OCI-LY1 (cell line): ENCODE measurements around the gene MGME1.

Experiments used
- H2AFZ ChIP-seq: fragments of 200-600 bp; sonication (generic), shearing (Covaris generic); 2 replicates; pipeline ENCODE4 v1.6.0; 2014; ENCODE audit warnings: antibody characterized with exemption, mild to moderate bottlenecking, low read length
- H3F3A ChIP-seq: fragments of 200-600 bp; sonication (generic), shearing (Covaris generic); 2 replicates; pipeline ENCODE4 v1.6.0; 2014; ENCODE audit warnings: mild to moderate bottlenecking, antibody characterized with exemption, low read length, moderate library complexity; ENCODE audit not compliant: insufficient read depth
- H3K27ac ChIP-seq: fragments of 200-600 bp; sonication (generic); 2 replicates; pipeline ENCODE4 v1.5.1; 2014; ENCODE audit warnings: low read length, mixed run types, mild to moderate bottlenecking, low read depth; ENCODE audit not compliant: poor library complexity, severe bottlenecking
- H3K27me3 ChIP-seq: fragments of 200-600 bp; sonication (generic); 2 replicates; pipeline ENCODE4 v1.6.0; 2014; ENCODE audit warnings: antibody characterized with exemption, mild to moderate bottlenecking, low read length, moderate library complexity; ENCODE audit not compliant: insufficient read depth
- H3K36me3 ChIP-seq: fragments of 200-600 bp; sonication (generic); 2 replicates; pipeline ENCODE4 v1.6.1; 2014; ENCODE audit warnings: mild to moderate bottlenecking, antibody characterized with exemption, low read length, moderate library complexity, mixed read lengths; ENCODE audit not compliant: insufficient read depth
- H3K4me1 ChIP-seq: fragments of 200-600 bp; sonication (generic); 2 replicates; pipeline ENCODE4 v1.5.1; 2014; ENCODE audit warnings: mild to moderate bottlenecking, low read length, moderate library complexity; ENCODE audit not compliant: insufficient read depth, severe bottlenecking
- H3K4me2 ChIP-seq: fragments of 200-600 bp; sonication (generic), shearing (Covaris generic); 2 replicates; pipeline ENCODE4 v1.6.1; 2014; ENCODE audit warnings: low read length
- H3K4me3 ChIP-seq: fragments of 200-600 bp; sonication (generic); 2 replicates; pipeline ENCODE4 v1.5.1; 2014; ENCODE audit warnings: low read length, low read depth, mild to moderate bottlenecking, mixed read lengths; ENCODE audit not compliant: poor library complexity, severe bottlenecking
- H3K79me2 ChIP-seq: fragments of 200-600 bp; shearing (Covaris generic); 2 replicates; pipeline ENCODE4 v1.6.1; 2016; ENCODE audit warnings: mixed run types, low read length, mixed read lengths; ENCODE audit not compliant: insufficient read depth
- H3K9ac ChIP-seq: fragments of 200-600 bp; sonication (generic), shearing (Covaris generic); 2 replicates; pipeline ENCODE4 v1.6.1; 2014; ENCODE audit warnings: mild to moderate bottlenecking, low read length, mixed read lengths
- H3K9me2 ChIP-seq: fragments of 200-600 bp; sonication (generic), shearing (Covaris generic); 2 replicates; pipeline ENCODE4 v1.6.1; 2014; ENCODE audit warnings: low read depth, mild to moderate bottlenecking, low read length, mixed read lengths
- H3K9me3 ChIP-seq: fragments of 200-600 bp; shearing (Covaris generic); 2 replicates; pipeline ENCODE4 v1.6.1; 2014; ENCODE audit warnings: low read length, mixed read lengths
- H4K20me1 ChIP-seq: fragments of 200-600 bp; sonication (generic), shearing (Covaris generic); 2 replicates; pipeline ENCODE4 v1.6.0; 2016; ENCODE audit warnings: mild to moderate bottlenecking, low read length; ENCODE audit not compliant: insufficient read depth
- EZH2 ChIP-seq: fragments of 200-600 bp; sonication (generic), shearing (Covaris generic); IDR thresholded peaks from 2 replicates; pipeline ENCODE4 v1.8.0; 2017; ENCODE audit warnings: borderline replicate concordance, mixed run types, mild to moderate bottlenecking, antibody characterized with exemption, low read length, moderate library complexity, mixed read lengths
- TF ChIP-seq, protein P1 (sequence below): fragments of 200-600 bp; sonication (generic), shearing (Covaris generic); IDR thresholded peaks from 2 replicates; pipeline ENCODE4 v1.5.1; 2017; ENCODE audit warnings: mild to moderate bottlenecking, antibody characterized with exemption, low read length, moderate library complexity, mixed read lengths

Gene MGME1

GRCh38 chr20:17951323-17951722 lies 17.5 kb upstream of the MGME1 start:
- H3K36me3 ChIP-seq, result peaks cover 100% of the 10 kb centered on the region
- H2AFZ ChIP-seq, result no peak overlapping the region
- H4K20me1 ChIP-seq, result no peaks in the 10 kb centered on the region; the same call in 1 of the 2 replicates
- no peak overlapping the region for H3K27ac ChIP-seq
- TF ChIP-seq EZH2, result no peak
- TF ChIP-seq, protein P1, sequence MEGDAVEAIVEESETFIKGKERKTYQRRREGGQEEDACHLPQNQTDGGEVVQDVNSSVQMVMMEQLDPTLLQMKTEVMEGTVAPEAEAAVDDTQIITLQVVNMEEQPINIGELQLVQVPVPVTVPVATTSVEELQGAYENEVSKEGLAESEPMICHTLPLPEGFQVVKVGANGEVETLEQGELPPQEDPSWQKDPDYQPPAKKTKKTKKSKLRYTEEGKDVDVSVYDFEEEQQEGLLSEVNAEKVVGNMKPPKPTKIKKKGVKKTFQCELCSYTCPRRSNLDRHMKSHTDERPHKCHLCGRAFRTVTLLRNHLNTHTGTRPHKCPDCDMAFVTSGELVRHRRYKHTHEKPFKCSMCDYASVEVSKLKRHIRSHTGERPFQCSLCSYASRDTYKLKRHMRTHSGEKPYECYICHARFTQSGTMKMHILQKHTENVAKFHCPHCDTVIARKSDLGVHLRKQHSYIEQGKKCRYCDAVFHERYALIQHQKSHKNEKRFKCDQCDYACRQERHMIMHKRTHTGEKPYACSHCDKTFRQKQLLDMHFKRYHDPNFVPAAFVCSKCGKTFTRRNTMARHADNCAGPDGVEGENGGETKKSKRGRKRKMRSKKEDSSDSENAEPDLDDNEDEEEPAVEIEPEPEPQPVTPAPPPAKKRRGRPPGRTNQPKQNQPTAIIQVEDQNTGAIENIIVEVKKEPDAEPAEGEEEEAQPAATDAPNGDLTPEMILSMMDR, result no peak
- H3K9me3 ChIP-seq, result no peaks in the 10 kb centered on the region
- H3K27me3 ChIP-seq, result no peaks in the 10 kb centered on the region
- no peak overlapping the region for H3K4me2 ChIP-seq
- no peak overlapping the region for H3K4me3 ChIP-seq
- H3K79me2 ChIP-seq, result peaks cover 29% of the 10 kb centered on the region
- no peaks in the 10 kb centered on the region for H3K9me2 ChIP-seq
- peaks cover 12% of the 10 kb centered on the region for H3K4me1 ChIP-seq
- H3F3A ChIP-seq, result no peaks in the 10 kb centered on the region
- no peak overlapping the region for H3K9ac ChIP-seq

GRCh38 chr20:17952692-17953684 lies 15.8 kb upstream of the MGME1 start:
- H3K9me3 ChIP-seq, result no peaks in the 10 kb centered on the region

DNA sequence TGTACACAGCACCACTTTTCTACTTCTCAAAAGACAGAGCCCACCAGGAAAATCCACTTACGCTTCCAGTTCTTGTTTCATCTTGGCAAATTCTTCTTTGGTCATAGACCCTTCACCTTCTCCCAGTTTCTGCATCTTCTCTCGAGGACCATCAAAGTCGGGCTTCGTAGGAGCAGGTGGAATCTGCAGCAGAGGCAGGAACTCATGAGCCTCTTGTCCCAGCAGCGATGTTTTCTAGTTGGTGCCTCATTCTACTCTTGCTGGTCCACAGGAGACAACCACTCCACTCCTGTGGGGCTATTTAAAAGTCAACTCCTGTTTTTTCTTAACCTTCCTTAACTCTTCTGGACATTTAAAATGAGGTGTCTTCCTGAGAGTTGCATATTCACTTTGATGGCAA lies 14.9 kb upstream of the MGME1 start:
- Histone ChIP-seq H3K9me3 (no peaks in the 10 kb centered on the region), H3F3A (no peaks in the 10 kb centered on the region), H3K36me3 (peaks cover 99% of the 10 kb centered on the region), H3K27me3 (no peaks in the 10 kb centered on the region), H2AFZ (no peak overlapping the region), H3K4me2 (no peak overlapping the region), H3K9me2 (no peaks in the 10 kb centered on the region), H3K79me2 (peaks cover 55% of the 10 kb centered on the region), H3K4me3 (no peak overlapping the region), H3K9ac (no peak overlapping the region), H4K20me1 (peaks cover 3% of the 10 kb centered on the region; the same call in 1 of the 2 replicates), H3K4me1 (peaks cover 32% of the 10 kb centered on the region), H3K27ac (no peak overlapping the region)
- TF ChIP-seq EZH2, result no peak
- TF ChIP-seq, protein P1, result no peak

More at GRCh38 chr20:17952692-17953684, 15.8 kb upstream of the MGME1 start:
- peaks cover 23% of the 10 kb centered on the region for H3K4me1 ChIP-seq
- no peak overlapping the region for H2AFZ ChIP-seq
- no peak overlapping the region for H3K4me3 ChIP-seq
- H3K9ac ChIP-seq, result no peak overlapping the region
- TF ChIP-seq, protein P1, result no peak
- TF ChIP-seq EZH2, result no peak
- H3F3A ChIP-seq, result no peaks in the 10 kb centered on the region
- no peaks in the 10 kb centered on the region for H3K9me2 ChIP-seq
- H4K20me1 ChIP-seq, result no peaks in the 10 kb centered on the region; the same call in 1 of the 2 replicates
- no peak overlapping the region for H3K27ac ChIP-seq
- no peaks in the 10 kb centered on the region for H3K27me3 ChIP-seq
- no peak overlapping the region for H3K4me2 ChIP-seq
- peaks cover 45% of the 10 kb centered on the region for H3K79me2 ChIP-seq
- peaks cover 99% of the 10 kb centered on the region for H3K36me3 ChIP-seq
